RWPE2 (cell line): ENCODE results near the gene CDK5R2.

Experiments used
- ATAC-seq: fragments of 200-7000 bp; cut with Tn5 transposase; 3 replicates; pipeline ENCODE4 v1.9.1; 2021; ENCODE audit warnings: low read depth
- DNase-seq: peaks from one replicate; pipeline ENCODE4 v3.0.0-alpha.2; 2020; ENCODE audit warnings: low spot score
- H3K27ac ChIP-seq: fragments of 450-650 bp; 2 replicates; pipeline ENCODE4 v1.5.1; 2017; ENCODE audit warnings: mild to moderate bottlenecking; ENCODE audit not compliant: poor library complexity, severe bottlenecking
- H3K27me3 ChIP-seq: fragments of 250-450 bp; sonication (Bioruptor Pico); 2 replicates; pipeline ENCODE4 v1.5.1; 2021; ENCODE audit warnings: mild to moderate bottlenecking, moderate library complexity; ENCODE audit not compliant: insufficient read depth, poor library complexity, severe bottlenecking
- H3K36me3 ChIP-seq: fragments of 250-450 bp; sonication (Bioruptor Pico); 2 replicates; pipeline ENCODE4 v1.5.1; 2020; ENCODE audit warnings: low read depth, mild to moderate bottlenecking, moderate library complexity
- H3K4me1 ChIP-seq: fragments of 250-450 bp; sonication (Bioruptor Pico); 2 replicates; pipeline ENCODE4 v1.5.1; 2021; ENCODE audit warnings: mild to moderate bottlenecking, moderate library complexity; ENCODE audit not compliant: insufficient read depth, poor library complexity, severe bottlenecking
- H3K4me3 ChIP-seq: fragments of 250-450 bp; sonication (Bioruptor Pico); 2 replicates; pipeline ENCODE4 v1.5.1; 2021; ENCODE audit warnings: mild to moderate bottlenecking, moderate library complexity; ENCODE audit not compliant: severe bottlenecking
- H3K9me3 ChIP-seq: fragments of 250-450 bp; sonication (Bioruptor Pico); 2 replicates; pipeline ENCODE4 v1.5.1; 2021; ENCODE audit warnings: mild to moderate bottlenecking, moderate library complexity; ENCODE audit not compliant: severe bottlenecking
- CTCF ChIP-seq: fragments of 450-650 bp; IDR thresholded peaks from one replicate; pipeline ENCODE4 v1.5.1; 2017; ENCODE audit warnings: mild to moderate bottlenecking, moderate library complexity; ENCODE audit not compliant: poor library complexity, severe bottlenecking

CDK5R2 gene

GRCh38 chr2:218970894-218971293 is 11.4 kb downstream of the CDK5R2 start:
- no peak for ATAC-seq
- Histone ChIP-seq H3K4me3 (no peak overlapping the region), H3K9me3 (no peaks in the 10 kb centered on the region), H3K36me3 (no peaks in the 10 kb centered on the region), H3K27me3 (peaks cover 17% of the 10 kb centered on the region), H3K4me1 (no peaks in the 10 kb centered on the region), H3K27ac (no peak overlapping the region)
- no peak for TF ChIP-seq CTCF
- peak; percentile 23 for DNase-seq

DNA sequence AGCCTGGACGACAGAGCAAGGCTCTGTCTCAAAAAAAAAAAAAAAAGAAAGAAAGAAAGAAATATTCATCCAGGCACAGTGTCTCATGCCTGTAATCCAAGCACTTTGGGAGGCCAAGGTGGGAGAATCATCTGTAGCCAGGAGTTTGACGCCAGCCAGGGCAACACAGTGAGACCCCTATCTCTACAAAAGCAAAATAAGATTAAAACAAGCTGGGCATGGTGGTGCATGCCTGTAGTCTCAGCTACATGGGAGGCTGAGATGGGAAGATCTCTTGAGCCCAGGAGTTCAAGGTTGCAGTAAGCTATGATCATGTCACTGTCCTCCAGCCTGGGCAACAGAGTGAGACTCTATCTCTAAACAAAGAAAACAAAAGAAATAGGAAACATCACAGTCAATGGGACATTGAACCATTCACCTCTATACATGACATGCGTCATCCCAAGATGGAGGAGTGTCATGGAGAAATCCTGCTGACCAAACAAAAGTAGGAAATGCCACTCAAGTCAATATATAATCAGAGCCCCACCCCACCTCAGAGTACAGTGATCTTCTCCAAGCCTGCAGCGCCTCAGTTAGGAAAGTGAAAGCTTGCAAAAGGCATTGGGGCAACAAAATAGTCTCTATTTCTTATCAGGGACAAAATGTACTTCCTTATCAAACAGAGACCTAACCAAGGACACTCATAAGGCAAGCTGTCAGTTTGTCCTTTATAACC is 15.8 kb downstream of the CDK5R2 start:
- no peak overlapping the region for H3K27ac ChIP-seq
- no peak overlapping the region for H3K4me3 ChIP-seq
- H3K4me1 ChIP-seq, result no peaks in the 10 kb centered on the region
- DNase-seq (peak; percentile 0), ATAC-seq (no peak)
- H3K9me3 ChIP-seq, result no peaks in the 10 kb centered on the region
- H3K27me3 ChIP-seq, result peaks cover 34% of the 10 kb centered on the region
- no peaks in the 10 kb centered on the region for H3K36me3 ChIP-seq
- no peak for TF ChIP-seq CTCF

- H3K27me3 ChIP-seq, result peaks cover 66% of the 10 kb centered on the region
- DNase-seq (peak; percentile 71), ATAC-seq (peak; percentile 84)
- peak overlapping the region; percentile 11 for H3K4me3 ChIP-seq
- H3K36me3 ChIP-seq, result no peaks in the 10 kb centered on the region
- TF ChIP-seq CTCF, result peak; percentile 92
- H3K4me1 ChIP-seq, result no peaks in the 10 kb centered on the region
- H3K27ac ChIP-seq, result no peak overlapping the region
- no peaks in the 10 kb centered on the region for H3K9me3 ChIP-seq
Observed at GRCh38 chr2:218979846-218980734, 20.6 kb downstream of the CDK5R2 start.

DNA sequence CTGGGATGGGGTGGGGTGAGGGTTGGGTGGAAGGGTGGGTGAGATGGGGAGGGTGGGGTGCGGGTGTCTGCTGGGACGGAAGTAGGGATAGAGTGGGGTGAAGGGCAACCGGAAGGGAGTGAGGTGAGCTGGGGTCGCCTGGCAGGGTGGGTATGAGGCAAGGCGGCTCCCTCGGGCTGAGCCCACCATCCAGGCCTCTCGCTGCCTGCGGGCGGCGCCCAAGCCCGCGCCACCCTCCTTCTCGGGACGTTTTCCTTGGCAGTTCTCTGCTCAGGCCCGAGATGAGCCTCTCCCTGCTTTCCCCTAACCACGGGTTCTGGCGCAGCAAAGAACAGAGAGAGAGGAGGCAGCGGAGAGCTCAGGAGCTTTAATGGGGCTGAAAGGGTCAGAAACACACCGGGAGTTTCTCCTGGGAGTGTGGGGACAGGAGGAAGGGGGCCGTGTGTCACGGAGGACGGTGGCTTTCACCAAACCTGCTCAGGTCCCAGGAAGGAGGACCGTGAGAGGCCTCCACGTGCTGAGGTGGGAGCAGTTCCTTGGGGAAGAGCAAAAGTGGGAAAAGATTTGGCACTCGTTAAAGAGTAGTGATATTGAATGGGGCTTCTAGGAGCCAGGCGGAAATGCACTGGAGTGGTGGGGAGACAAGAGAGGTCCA is 21.4 kb downstream of the CDK5R2 start:
- no peaks in the 10 kb centered on the region for H3K4me1 ChIP-seq
- DNase-seq, result peak; percentile 34
- H3K27me3 ChIP-seq, result peaks cover 74% of the 10 kb centered on the region
- TF ChIP-seq CTCF, result no peak
- no peaks in the 10 kb centered on the region for H3K9me3 ChIP-seq
- no peak overlapping the region for H3K4me3 ChIP-seq
- no peaks in the 10 kb centered on the region for H3K36me3 ChIP-seq
- H3K27ac ChIP-seq, result no peak overlapping the region
- ATAC-seq, result no peak
